Measurements from ENCODE around the gene RBSN. TPM values are rescaled to one million over a fixed set of nuclear protein-coding genes. Genes with fewer than 3 reads are reported as not detected.

The RBSN gene
- total RNA-seq, 4 donors from 2014 or later = 27.4 to 62.8 (median 39.8) TPM

DNA sequence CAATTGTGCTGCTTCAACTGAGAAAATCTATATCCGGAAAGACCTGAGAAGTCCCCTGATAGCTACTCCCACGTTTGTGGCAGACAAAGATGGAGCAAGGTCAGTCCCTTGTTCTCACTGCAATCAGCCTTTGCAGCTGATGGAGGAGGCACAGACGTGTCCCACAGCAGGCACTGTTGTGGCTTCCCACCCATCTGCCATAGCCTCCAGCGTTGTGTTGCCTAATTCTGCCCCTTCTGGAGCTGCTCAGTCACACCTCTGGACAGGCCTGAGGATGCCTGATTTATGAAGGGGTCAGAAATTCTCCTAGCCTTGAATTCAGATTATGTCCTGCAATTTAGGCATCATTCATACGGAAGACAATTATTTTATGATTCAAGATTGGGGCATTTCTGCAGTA is 75.7 kb downstream of the RBSN start:
- no peak for TF ChIP-seq POLR2A (IDR thresholded peaks at IDR 0.05)
- TF ChIP-seq, protein P1, sequence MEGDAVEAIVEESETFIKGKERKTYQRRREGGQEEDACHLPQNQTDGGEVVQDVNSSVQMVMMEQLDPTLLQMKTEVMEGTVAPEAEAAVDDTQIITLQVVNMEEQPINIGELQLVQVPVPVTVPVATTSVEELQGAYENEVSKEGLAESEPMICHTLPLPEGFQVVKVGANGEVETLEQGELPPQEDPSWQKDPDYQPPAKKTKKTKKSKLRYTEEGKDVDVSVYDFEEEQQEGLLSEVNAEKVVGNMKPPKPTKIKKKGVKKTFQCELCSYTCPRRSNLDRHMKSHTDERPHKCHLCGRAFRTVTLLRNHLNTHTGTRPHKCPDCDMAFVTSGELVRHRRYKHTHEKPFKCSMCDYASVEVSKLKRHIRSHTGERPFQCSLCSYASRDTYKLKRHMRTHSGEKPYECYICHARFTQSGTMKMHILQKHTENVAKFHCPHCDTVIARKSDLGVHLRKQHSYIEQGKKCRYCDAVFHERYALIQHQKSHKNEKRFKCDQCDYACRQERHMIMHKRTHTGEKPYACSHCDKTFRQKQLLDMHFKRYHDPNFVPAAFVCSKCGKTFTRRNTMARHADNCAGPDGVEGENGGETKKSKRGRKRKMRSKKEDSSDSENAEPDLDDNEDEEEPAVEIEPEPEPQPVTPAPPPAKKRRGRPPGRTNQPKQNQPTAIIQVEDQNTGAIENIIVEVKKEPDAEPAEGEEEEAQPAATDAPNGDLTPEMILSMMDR (IDR thresholded peaks at IDR 0.05) = no peak
- Histone ChIP-seq H3K27me3 (no peaks in the 10 kb centered on the region), H3K27ac (no peak overlapping the region), H3K36me3 (no peaks in the 10 kb centered on the region), H3K4me3 (no peak overlapping the region), H3K4me1 (no peaks in the 10 kb centered on the region), H3K9me3 (no peaks in the 10 kb centered on the region)
- no peak for DNase-seq
- intact Hi-C loops (cut with DNase I; ENCODE audit: low total_unique reads) = no loop called here

Other genes with a start within 250 kb of the RBSN start
- 10 to 100 TPM; 29.7 to 78.3 (median 61.0) TPM for gene NR2C2, start 151.6 kb downstream of the RBSN start, total RNA-seq
- 10 to 100 TPM in 3 of 4 donors, 1 to 10 TPM in 1; 6.2 to 49.8 (median 18.6) TPM for gene MRPS25, start 33.8 kb downstream of the RBSN start, total RNA-seq
- 10 to 100 TPM; 39.2 to 89.0 (median 79.8) TPM for gene CAPN7, start 107.1 kb upstream of the RBSN start, total RNA-seq
- gene SH3BP5, start 233.4 kb upstream of the RBSN start, total RNA-seq = 100 to 1,000 TPM in 1 of 4 donors, 10 to 100 TPM in 3; 58.8 to 154 (median 75.5) TPM